ENCODE data around the gene ZNRF3. TPM values are rescaled to one million over a fixed set of nuclear protein-coding genes. Genes with fewer than 3 reads are reported as not detected.

ZNRF3 gene
- total RNA-seq: 10.5 and 14.0 TPM in 2 replicates

GRCh38 chr22:28882878-28883656 is at the start of gene ZNRF3:
Gene ZNRF3 (plus strand): TSS chr22:28883572. CDS start chr22:28883767, 195 bp downstream.
- no peaks in the 10 kb centered on the region for H3K36me3 ChIP-seq (ENCODE audit: control insufficient read depth, insufficient read depth, low read length)
- no peaks in the 10 kb centered on the region for H3K27me3 ChIP-seq (ENCODE audit: control insufficient read depth, insufficient read depth, low read length)
- H3K4me3 ChIP-seq (ENCODE audit: low read depth, low read length): peak within 1 kb of the TSS; percentile 88
- TF ChIP-seq CTCF (IDR thresholded peaks at IDR 0.05; ENCODE audit: insufficient read depth, low read length, poor library complexity, severe bottlenecking): no peak
- no peak for DNase-seq (ENCODE audit: low read depth)

GRCh38 chr22:28835630-28836189 is 47.7 kb upstream of the ZNRF3 start:
- H3K36me3 ChIP-seq (ENCODE audit: control insufficient read depth, insufficient read depth, low read length): no peaks in the 10 kb centered on the region
- no peak for TF ChIP-seq CTCF (IDR thresholded peaks at IDR 0.05; ENCODE audit: insufficient read depth, low read length, poor library complexity, severe bottlenecking)
- no peaks in the 10 kb centered on the region for H3K27me3 ChIP-seq (ENCODE audit: control insufficient read depth, insufficient read depth, low read length)
- DNase-seq (ENCODE audit: low read depth): no peak
- H3K4me3 ChIP-seq (ENCODE audit: low read depth, low read length): no peak overlapping the region

- Histone ChIP-seq H3K27me3 (ENCODE audit: control insufficient read depth, insufficient read depth, low read length) (no peaks in the 10 kb centered on the region), H3K36me3 (ENCODE audit: control insufficient read depth, insufficient read depth, low read length) (no peaks in the 10 kb centered on the region), H3K4me3 (ENCODE audit: low read depth, low read length) (no peak overlapping the region)
- no peak for DNase-seq (ENCODE audit: low read depth)
- no peak for TF ChIP-seq CTCF (IDR thresholded peaks at IDR 0.05; ENCODE audit: insufficient read depth, low read length, poor library complexity, severe bottlenecking)
Observed at GRCh38 chr22:28837640-28838039, 45.7 kb upstream of the ZNRF3 start.

- H3K36me3 ChIP-seq (ENCODE audit: control insufficient read depth, insufficient read depth, low read length): no peaks in the 10 kb centered on the region
- DNase-seq (ENCODE audit: low read depth): no peak
- no peak for TF ChIP-seq CTCF (IDR thresholded peaks at IDR 0.05; ENCODE audit: insufficient read depth, low read length, poor library complexity, severe bottlenecking)
- no peak overlapping the region for H3K4me3 ChIP-seq (ENCODE audit: low read depth, low read length)
- H3K27me3 ChIP-seq (ENCODE audit: control insufficient read depth, insufficient read depth, low read length): no peaks in the 10 kb centered on the region
Observed at GRCh38 chr22:28838971-28839370, 44.4 kb upstream of the ZNRF3 start.

GRCh38 chr22:28841111-28841510 is 42.3 kb upstream of the ZNRF3 start:
- DNase-seq (ENCODE audit: low read depth): no peak
- no peak for TF ChIP-seq CTCF (IDR thresholded peaks at IDR 0.05; ENCODE audit: insufficient read depth, low read length, poor library complexity, severe bottlenecking)
- Histone ChIP-seq H3K36me3 (ENCODE audit: control insufficient read depth, insufficient read depth, low read length) (no peaks in the 10 kb centered on the region), H3K27me3 (ENCODE audit: control insufficient read depth, insufficient read depth, low read length) (no peaks in the 10 kb centered on the region), H3K4me3 (ENCODE audit: low read depth, low read length) (no peak overlapping the region)

All from kidney epithelial cell (primary cell).